D721Med (cell line): ENCODE measurements around the gene UBALD1.
"Not testable (repeated sequence)": the region's sequence is repeated elsewhere in the genome, so short reads cannot be mapped to it uniquely, and the experiment has no call there.

Source experiments
- DNase-seq: peaks from one replicate; pipeline ENCODE4 v3.0.0; 2011; ENCODE audit warnings: low spot score; ENCODE audit not compliant: insufficient read length
- FAIRE-seq: peaks from 2 replicates; lab custom pipeline; 2011; peaks lifted over from hg19 to GRCh38; lab: Jason Lieb, UNC
- CTCF ChIP-seq: IDR thresholded peaks from 2 replicates; pipeline ENCODE4 v1.5.1; 2012; ENCODE audit warnings: mild to moderate bottlenecking, control low read depth; ENCODE audit not compliant: insufficient read depth; ENCODE audit errors: missing control alignments

Gene UBALD1

GRCh38 chr16:4651827-4652226 is 37.1 kb upstream of the UBALD1 start:
- TF ChIP-seq CTCF = no peak
- DNase-seq = no peak
- no peak for FAIRE-seq

DNA sequence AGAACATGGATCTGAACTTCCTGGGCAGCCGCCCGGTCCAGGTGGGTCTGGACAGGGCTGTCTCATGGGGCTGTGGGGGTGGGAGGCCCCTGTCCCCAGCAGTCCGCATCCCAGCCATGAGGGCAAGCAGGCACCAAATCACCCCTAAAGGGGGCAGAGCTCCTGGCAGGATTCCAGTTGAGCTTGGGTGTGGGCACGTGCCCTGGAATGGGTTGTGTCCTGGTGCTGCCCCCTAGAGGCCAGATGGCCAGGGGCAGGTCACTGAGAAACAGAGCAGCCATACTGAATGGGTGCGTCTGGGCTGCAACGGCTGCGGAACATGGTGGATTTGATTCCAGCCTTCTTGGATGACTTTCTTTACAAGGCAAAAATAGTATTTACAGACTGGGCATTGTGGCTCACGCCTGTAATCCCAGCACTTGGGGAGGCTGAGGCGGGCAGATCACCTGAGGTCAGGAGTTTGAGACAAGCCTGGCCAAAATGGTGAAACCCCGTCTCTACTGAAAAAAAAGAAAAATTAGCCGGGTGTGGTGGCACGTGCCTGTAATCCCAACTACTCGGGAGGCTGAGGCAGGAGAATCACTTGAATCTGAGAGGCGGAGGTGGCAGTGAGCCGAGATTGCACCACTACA is 35.9 kb upstream of the UBALD1 start:
- TF ChIP-seq CTCF = peak; percentile 65
- DNase-seq = peak; percentile 78
- FAIRE-seq = not testable (repeated sequence)

GRCh38 chr16:4649744-4650442 is 35.2 kb upstream of the UBALD1 start:
- TF ChIP-seq CTCF = no peak
- DNase-seq (no peak), FAIRE-seq (no peak)

DNA sequence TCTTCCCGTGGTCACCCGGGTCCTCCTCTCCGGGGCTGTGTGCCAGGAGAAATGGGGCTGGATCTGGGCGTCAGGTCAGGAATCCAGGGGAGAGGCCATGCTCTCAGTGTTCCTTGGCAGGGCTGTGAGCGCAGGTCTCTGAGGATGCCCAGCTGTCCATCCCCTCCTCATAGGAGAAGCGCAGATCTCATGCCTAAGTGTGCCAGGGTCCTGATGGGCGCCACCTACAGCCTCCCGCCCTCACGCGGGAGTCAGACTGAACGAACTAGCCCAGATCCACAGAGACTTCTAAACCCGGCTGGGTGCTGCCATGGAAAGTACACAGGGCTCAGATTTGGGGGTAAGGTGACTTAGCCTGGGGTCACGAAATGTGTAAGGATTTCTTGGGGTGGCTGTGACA is 34.2 kb upstream of the UBALD1 start:
- FAIRE-seq = no peak
- TF ChIP-seq CTCF = no peak
- DNase-seq = no peak

GRCh38 chr16:4647644-4647980 is 32.9 kb upstream of the UBALD1 start:
- FAIRE-seq = no peak
- no peak for DNase-seq
- TF ChIP-seq CTCF = no peak

DNA sequence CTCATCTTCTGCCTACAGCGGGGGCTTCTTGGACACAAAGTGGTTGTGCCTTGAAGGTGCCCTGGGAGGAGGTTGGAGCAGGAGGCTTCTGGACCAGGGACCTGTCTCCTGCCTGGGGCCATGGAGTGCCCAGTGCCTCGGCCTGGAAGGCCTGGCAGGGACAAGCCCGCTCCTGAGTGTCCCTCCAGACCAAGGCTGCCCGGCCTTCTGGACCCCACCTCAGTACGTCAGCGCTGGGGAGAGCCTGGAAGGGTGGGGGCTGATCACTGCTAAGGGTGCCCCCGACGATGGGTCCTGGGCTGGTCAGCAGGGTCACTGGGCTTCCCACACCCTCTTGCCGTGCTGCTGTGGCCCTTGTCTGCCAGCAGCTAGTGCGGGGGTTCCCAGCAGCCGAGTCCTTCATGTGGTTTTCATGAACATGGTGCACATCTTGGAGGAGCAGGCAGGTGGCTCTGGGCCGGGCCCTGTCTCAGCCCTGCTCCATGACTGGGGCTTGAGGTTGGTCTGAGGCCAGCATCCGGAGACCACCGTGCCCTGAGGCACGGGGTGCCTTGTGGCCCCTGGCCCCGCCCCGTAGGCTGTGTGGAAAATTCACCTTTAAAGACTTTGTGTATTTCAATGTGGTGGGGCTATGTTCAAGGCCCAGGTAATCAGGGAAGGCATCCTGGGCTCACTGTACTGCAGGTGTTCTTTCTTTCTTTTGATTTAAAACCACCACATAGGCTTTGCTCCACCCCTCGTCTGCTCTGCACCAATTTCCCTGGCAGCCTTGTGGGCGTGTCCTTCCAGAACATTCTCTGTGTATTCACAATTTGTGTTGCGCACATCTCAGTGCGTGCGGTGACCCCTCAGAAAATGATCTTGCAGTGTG is 32.3 kb upstream of the UBALD1 start:
- FAIRE-seq = no peak
- DNase-seq = no peak
- no peak for TF ChIP-seq CTCF
